ENCODE measurements around the gene CPSF4. TPM values are rescaled to one million over a fixed set of nuclear protein-coding genes. Genes with fewer than 3 reads are reported as not detected.

Gene CPSF4
- total RNA-seq, 4 donors from 2014 or later = 34.3 to 77.9 (median 50.1) TPM

DNA sequence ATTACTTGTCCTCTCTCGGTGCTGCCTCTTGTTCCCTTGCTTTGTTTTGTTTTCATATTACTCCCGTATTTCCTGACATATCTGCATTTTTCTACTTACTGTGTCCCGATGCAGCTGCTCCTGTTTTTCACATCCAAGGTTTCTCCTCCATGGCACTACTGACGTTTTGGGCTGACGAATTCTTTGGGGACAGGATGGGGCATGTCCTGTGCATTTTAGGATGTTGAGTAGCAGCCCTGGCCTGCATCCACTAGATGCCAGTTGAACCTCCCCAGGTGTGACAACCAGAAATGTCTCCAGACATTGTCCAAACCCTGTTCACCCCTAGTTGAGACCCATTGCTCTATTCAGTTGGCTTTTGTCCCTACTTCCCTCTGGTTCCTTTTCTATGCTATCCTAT is 46.4 kb downstream of the CPSF4 start:
- Histone ChIP-seq H3K27me3 (no peaks in the 10 kb centered on the region), H3K27ac (no peak overlapping the region), H3K4me1 (no peaks in the 10 kb centered on the region), H3K36me3 (peaks cover 0 to 71% (median 0%) of the 10 kb centered on the region in 3 donors), H3K4me3 (no peak overlapping the region), H3K9me3 (no peaks in the 10 kb centered on the region)
- TF ChIP-seq, protein P1, sequence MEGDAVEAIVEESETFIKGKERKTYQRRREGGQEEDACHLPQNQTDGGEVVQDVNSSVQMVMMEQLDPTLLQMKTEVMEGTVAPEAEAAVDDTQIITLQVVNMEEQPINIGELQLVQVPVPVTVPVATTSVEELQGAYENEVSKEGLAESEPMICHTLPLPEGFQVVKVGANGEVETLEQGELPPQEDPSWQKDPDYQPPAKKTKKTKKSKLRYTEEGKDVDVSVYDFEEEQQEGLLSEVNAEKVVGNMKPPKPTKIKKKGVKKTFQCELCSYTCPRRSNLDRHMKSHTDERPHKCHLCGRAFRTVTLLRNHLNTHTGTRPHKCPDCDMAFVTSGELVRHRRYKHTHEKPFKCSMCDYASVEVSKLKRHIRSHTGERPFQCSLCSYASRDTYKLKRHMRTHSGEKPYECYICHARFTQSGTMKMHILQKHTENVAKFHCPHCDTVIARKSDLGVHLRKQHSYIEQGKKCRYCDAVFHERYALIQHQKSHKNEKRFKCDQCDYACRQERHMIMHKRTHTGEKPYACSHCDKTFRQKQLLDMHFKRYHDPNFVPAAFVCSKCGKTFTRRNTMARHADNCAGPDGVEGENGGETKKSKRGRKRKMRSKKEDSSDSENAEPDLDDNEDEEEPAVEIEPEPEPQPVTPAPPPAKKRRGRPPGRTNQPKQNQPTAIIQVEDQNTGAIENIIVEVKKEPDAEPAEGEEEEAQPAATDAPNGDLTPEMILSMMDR (IDR thresholded peaks at IDR 0.05) = no peak
- no peak for TF ChIP-seq POLR2A (IDR thresholded peaks at IDR 0.05)
- TF ChIP-seq EP300 (IDR thresholded peaks at IDR 0.05) = no peak
- no peak for DNase-seq (ENCODE audit: low spot score in 2 of 2)
- WGBS, 2 donors = 85 to 87% methylated on average over 5 of the region's 5 CpGs

DNA sequence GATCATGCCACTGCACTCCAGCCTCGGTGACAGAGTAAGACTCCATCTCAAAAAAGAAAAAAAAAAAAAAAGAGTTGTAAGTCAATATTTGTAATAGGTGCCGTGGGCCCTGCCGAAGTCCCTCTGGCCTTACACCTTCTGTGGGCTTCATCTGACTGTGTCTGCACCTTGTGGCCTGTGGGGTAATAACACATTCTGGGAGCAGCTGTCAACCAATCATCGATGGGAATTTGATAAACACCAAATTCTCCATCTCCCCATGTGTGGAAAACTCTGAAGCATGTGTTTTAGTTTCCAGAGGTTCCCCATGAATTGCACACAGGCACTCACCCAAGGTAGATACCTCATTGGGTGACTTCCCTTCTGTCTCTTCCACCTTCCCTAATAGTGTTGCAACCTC is 50.5 kb downstream of the CPSF4 start:
- peaks cover 0 to 32% (median 8%) of the 10 kb centered on the region in 4 donors for H3K9me3 ChIP-seq
- H3K27ac ChIP-seq = no peak overlapping the region
- H3K4me1 ChIP-seq = no peaks in the 10 kb centered on the region
- no peak for DNase-seq (ENCODE audit: low spot score in 2 of 2)
- TF ChIP-seq, protein P1 (IDR thresholded peaks at IDR 0.05) = no peak
- TF ChIP-seq EP300 (IDR thresholded peaks at IDR 0.05) = no peak
- no peak for TF ChIP-seq POLR2A (IDR thresholded peaks at IDR 0.05)
- H3K36me3 ChIP-seq = peaks cover 8 to 97% (median 9%) of the 10 kb centered on the region in 3 donors
- H3K4me3 ChIP-seq = no peak overlapping the region
- 87 to 93% methylated on average over 4 of the region's 4 CpGs for WGBS, 2 donors
- no peaks in the 10 kb centered on the region for H3K27me3 ChIP-seq

DNA sequence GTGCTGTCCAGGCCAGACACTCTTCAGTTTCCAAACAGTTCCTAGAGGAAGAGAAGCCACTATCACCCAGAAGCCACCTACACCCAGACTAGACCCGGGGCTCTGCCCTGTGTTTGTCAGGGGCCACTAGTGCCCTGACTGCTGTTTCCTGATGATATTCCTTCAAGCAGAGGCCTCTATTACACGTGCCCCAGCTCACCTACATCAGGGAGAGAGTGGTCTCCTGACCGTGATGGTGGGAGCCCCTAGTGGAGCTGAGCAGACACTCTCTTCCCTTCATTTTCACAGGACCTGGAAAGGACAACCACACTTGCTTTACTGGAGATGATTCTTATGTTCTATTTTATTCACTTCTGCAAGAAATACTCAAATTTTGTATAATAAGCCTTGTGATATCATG is 52.1 kb downstream of the CPSF4 start:
- no peak for DNase-seq (ENCODE audit: low spot score in 2 of 2)
- no peak overlapping the region for H3K27ac ChIP-seq
- 53 to 54% methylated on average over 3 of the region's 3 CpGs for WGBS, 2 donors

DNA sequence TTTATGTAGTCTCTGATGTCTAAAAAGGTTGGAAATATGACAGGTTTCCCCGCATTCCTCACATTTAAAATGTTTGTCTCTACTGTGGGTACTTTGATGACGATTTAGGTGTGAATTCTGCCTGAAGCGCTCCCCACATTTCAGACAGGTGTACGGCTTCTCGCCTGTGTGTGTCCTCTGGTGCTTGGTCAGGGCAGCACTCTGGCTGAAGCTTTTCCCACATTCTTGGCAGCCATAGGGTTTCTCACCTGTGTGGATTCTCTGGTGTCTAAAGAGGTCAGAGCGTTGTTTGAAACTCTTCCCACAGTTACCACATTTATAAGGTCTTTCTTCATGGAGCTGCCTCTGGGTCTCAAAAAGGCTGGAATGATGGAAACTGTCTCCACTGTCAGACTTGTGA is 55.1 kb downstream of the CPSF4 start:
- TF ChIP-seq POLR2A (IDR thresholded peaks at IDR 0.05) = no peak
- TF ChIP-seq, protein P1 (IDR thresholded peaks at IDR 0.05) = no peak
- TF ChIP-seq EP300 (IDR thresholded peaks at IDR 0.05) = no peak
- peaks cover 9 to 97% (median 21%) of the 10 kb centered on the region in 3 donors for H3K36me3 ChIP-seq
- no peak for DNase-seq (ENCODE audit: low spot score in 2 of 2)
- WGBS, 2 donors = 96 to 98% methylated on average over 6 of the region's 6 CpGs
- peaks cover 0 to 17% (median 16%) of the 10 kb centered on the region in 4 donors for H3K4me1 ChIP-seq
- no peak overlapping the region for H3K4me3 ChIP-seq
- H3K27me3 ChIP-seq = no peaks in the 10 kb centered on the region
- no peak overlapping the region for H3K27ac ChIP-seq
- H3K9me3 ChIP-seq = peaks cover 0 to 42% (median 9%) of the 10 kb centered on the region in 4 donors

More for the DNA sequence above, 52.1 kb downstream of the CPSF4 start:
- H3K36me3 ChIP-seq = peaks cover 9 to 97% (median 14%) of the 10 kb centered on the region in 3 donors
- no peak for TF ChIP-seq EP300 (IDR thresholded peaks at IDR 0.05)
- TF ChIP-seq POLR2A (IDR thresholded peaks at IDR 0.05) = no peak
- TF ChIP-seq, protein P1 (IDR thresholded peaks at IDR 0.05) = no peak
- H3K27me3 ChIP-seq = no peaks in the 10 kb centered on the region
- no peak overlapping the region for H3K4me3 ChIP-seq
- H3K9me3 ChIP-seq = peaks cover 0 to 42% (median 9%) of the 10 kb centered on the region in 4 donors
- H3K4me1 ChIP-seq = no peaks in the 10 kb centered on the region

DNA sequence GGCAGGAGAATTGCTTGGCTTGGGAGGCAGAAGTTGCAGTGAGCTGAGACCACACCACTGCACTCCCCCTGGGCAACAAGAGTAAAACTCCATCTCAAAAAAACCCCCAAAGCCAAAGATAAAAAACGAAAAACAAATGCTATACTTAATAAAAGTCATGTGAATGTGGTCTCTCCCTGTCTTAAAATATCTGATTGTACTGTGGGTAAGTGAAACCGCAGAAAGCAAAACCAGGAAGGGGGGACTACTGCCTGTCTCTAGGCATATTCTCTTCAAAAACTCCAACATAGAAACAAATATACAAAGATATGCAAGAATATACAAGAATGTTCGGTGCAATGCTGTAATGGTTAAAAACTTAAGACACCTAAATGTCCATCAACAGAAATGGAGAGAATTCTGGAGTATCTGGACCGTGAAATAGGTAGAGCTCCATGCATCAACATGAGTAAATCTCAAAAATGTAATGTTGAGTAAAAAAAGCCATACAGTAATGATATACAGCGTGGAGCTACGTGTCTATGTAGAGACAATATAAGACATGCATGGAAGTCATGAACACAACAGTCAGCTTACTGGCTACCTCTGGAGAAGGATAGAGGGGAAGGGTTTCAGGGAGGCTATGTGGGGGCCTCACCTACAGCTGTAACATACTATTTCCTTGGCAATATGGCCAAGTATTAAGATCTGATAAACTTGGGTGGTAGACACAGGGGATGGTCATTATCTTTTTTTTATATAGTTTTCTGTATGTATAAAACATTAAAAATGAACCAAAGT is 59.2 kb downstream of the CPSF4 start:
- DNase-seq (ENCODE audit: low spot score in 2 of 2) = no peak
- TF ChIP-seq EP300 (IDR thresholded peaks at IDR 0.05) (no peak), POLR2A (IDR thresholded peaks at IDR 0.05) (no peak)
- TF ChIP-seq, protein P1 (IDR thresholded peaks at IDR 0.05) = no peak
- WGBS, 2 donors = 82 to 86% methylated on average over 6 of the region's 6 CpGs
- Histone ChIP-seq H3K4me3 (peak overlapping the region in 3 of 4 donors; percentile 82 to 87 (median 85)), H3K36me3 (peaks cover 9 to 57% (median 21%) of the 10 kb centered on the region in 3 donors), H3K4me1 (peaks cover 0 to 31% (median 24%) of the 10 kb centered on the region in 4 donors), H3K27ac (no peak overlapping the region), H3K27me3 (no peaks in the 10 kb centered on the region), H3K9me3 (peaks cover 0 to 23% (median 9%) of the 10 kb centered on the region in 4 donors)

Data from tibial nerve (tissue), 4 donors.